Choroid plexus epithelial cell (primary cell): ENCODE measurements around the gene OCEL1.

Source experiments
- DNase-seq: peaks from one replicate; pipeline ENCODE4 v3.0.0-alpha.2; 2010; ENCODE audit warnings: low read depth
- H3K4me3 ChIP-seq: 2 replicates; pipeline ENCODE4 v1.5.1; 2011; ENCODE audit warnings: low read depth, mild to moderate bottlenecking, control low read depth, low read length, moderate library complexity
- CTCF ChIP-seq: conservative IDR thresholded peaks from 2 replicates; pipeline ENCODE4 v1.5.1; 2011; ENCODE audit warnings: low read depth, mild to moderate bottlenecking, control low read depth, inconsistent platforms, low read length, moderate library complexity

Gene OCEL1

GRCh38 chr19:17220207-17220758 lies 5.7 kb upstream of the OCEL1 start:
- no peak overlapping the region for H3K4me3 ChIP-seq
- TF ChIP-seq CTCF, result no peak
- peak; percentile 87 for DNase-seq

GRCh38 chr19:17225053-17225452 lies 973 bp upstream of the OCEL1 start:
- H3K4me3 ChIP-seq, result no peak overlapping the region
- DNase-seq, result no peak
- no peak for TF ChIP-seq CTCF

GRCh38 chr19:17227798-17228367 lies 1.9 kb downstream of the OCEL1 start:
- H3K4me3 ChIP-seq, result no peak overlapping the region
- DNase-seq, result no peak
- TF ChIP-seq CTCF, result no peak

- no peak for TF ChIP-seq CTCF
- DNase-seq, result no peak
- no peak overlapping the region for H3K4me3 ChIP-seq
Measured at GRCh38 chr19:17229890-17230289, 3.9 kb downstream of the OCEL1 start.

GRCh38 chr19:17232258-17232657 lies 6.2 kb downstream of the OCEL1 start:
- DNase-seq, result no peak
- H3K4me3 ChIP-seq, result no peak overlapping the region
- TF ChIP-seq CTCF, result no peak

- H3K4me3 ChIP-seq, result peak overlapping the region; percentile 62
- TF ChIP-seq CTCF, result no peak
- DNase-seq, result peak; percentile 56
Measured at GRCh38 chr19:17234911-17235299, 8.9 kb downstream of the OCEL1 start.

GRCh38 chr19:17235300-17235970 lies 9.4 kb downstream of the OCEL1 start:
- peak overlapping the region; percentile 62 for H3K4me3 ChIP-seq
- peak; percentile 79 for DNase-seq
- TF ChIP-seq CTCF, result peak; percentile 50
